ENCODE results near the gene A1CF.

- TF ChIP-seq CTCF (IDR thresholded peaks at IDR 0.05) (no peak), POLR2A (IDR thresholded peaks at IDR 0.05) (no peak)
Measured at GRCh38 chr10:50846753-50847152, 38.7 kb downstream of the A1CF start.
